ENCODE data around the gene TPX2. TPM values are rescaled to one million over a fixed set of nuclear protein-coding genes. Genes with fewer than 3 reads are reported as not detected.
A peak's percentile ranks its signal among the peaks of the same experiment; 100 is the strongest.

Gene TPX2
- total RNA-seq, 1 experiment from 2014 or later = 248 TPM

GRCh38 chr20:31822421-31823330 lies 83.6 kb downstream of the TPX2 start:
- H3K27me3 ChIP-seq (ENCODE audit: control insufficient read depth, insufficient read depth, low read length) = no peaks in the 10 kb centered on the region
- no peaks in the 10 kb centered on the region for H3K36me3 ChIP-seq (ENCODE audit: control insufficient read depth, insufficient read depth, low read length)
- no peak overlapping the region for H3K27ac ChIP-seq (ENCODE audit: low read length)
- ATAC-seq (peak; percentile 89), DNase-seq (ENCODE audit: low read depth, low spot score) (no peak)
- in situ Hi-C loops (cut with HindIII; ENCODE audit: low pct_unique_long_range_greater_than_20kb, low sequenced_read_pairs) = no loop called here
- BruUV-seq (replicated peaks) = no TSS peak
- peaks cover 12% of the 10 kb centered on the region for H3K4me1 ChIP-seq (ENCODE audit: control insufficient read depth, insufficient read depth, low read length)
- TF ChIP-seq REST (IDR thresholded peaks at IDR 0.05; ENCODE audit: insufficient read depth in 1 of 2, low read depth in 2 of 2, low read length in 1 of 2) (no peak), TCF7L2 (IDR thresholded peaks at IDR 0.05; ENCODE audit: low read depth, low read length) (no peak), CTCF (IDR thresholded peaks at IDR 0.05) (peak; percentile 100), POLR2AphosphoS5 (IDR thresholded peaks at IDR 0.05; ENCODE audit: low read depth, low read length) (peak; percentile 45), SIN3A (IDR thresholded peaks at IDR 0.05; ENCODE audit: borderline replicate concordance, insufficient read depth, low read depth, low read length) (no peak)
- ChIA-PET POLR2A (no interaction called here), CTCF (interaction anchor here (0.6 to 2.1 kb wide), 19 partner anchors 15 to 398 kb away, joined by 3 to 13 read pairs (median 4); partner anchors contain the start of gene PDRG1)
- intact Hi-C loops (cut with micrococcal nuclease; ENCODE audit: unreplicated experiment) = loop anchor here (1.0 to 5.0 kb wide), 3 partner anchors 24 to 270 kb away; no protein-coding TSS in a partner anchor
- peak overlapping the region; percentile 14 to 44 for H3K4me3 ChIP-seq (ENCODE audit: low read depth in 2 of 2, low read length in 2 of 2)
- no peaks in the 10 kb centered on the region for H3K9me3 ChIP-seq (ENCODE audit: control insufficient read depth, insufficient read depth, low read depth, low read length)

- BruUV-seq (replicated peaks) = no TSS peak
- DNase-seq (ENCODE audit: low read depth, low spot score) (no peak), ATAC-seq (peak; percentile 7; the same call in 1 of the 2 replicates)
- Histone ChIP-seq H3K9me3 (ENCODE audit: control insufficient read depth, insufficient read depth, low read depth, low read length) (no peaks in the 10 kb centered on the region), H3K4me1 (ENCODE audit: control insufficient read depth, insufficient read depth, low read length) (peaks cover 12% of the 10 kb centered on the region), H3K4me3 (ENCODE audit: low read depth in 2 of 2, low read length in 2 of 2) (no peak overlapping the region), H3K27ac (ENCODE audit: low read length) (peak overlapping the region; percentile 36; the same call in 1 of the 2 replicates), H3K27me3 (ENCODE audit: control insufficient read depth, insufficient read depth, low read length) (no peaks in the 10 kb centered on the region), H3K36me3 (ENCODE audit: control insufficient read depth, insufficient read depth, low read length) (no peaks in the 10 kb centered on the region)
- in situ Hi-C loops (cut with HindIII; ENCODE audit: low pct_unique_long_range_greater_than_20kb, low sequenced_read_pairs) (no loop called here), intact Hi-C loops (cut with micrococcal nuclease; ENCODE audit: unreplicated experiment) (loop anchor here (1.0 to 5.0 kb wide), 3 partner anchors 23 to 269 kb away; no protein-coding TSS in a partner anchor)
- no peak for TF ChIP-seq REST (IDR thresholded peaks at IDR 0.05; ENCODE audit: insufficient read depth in 1 of 2, low read depth in 2 of 2, low read length in 1 of 2)
- no peak for TF ChIP-seq CTCF (IDR thresholded peaks at IDR 0.05)
- no peak for TF ChIP-seq SIN3A (IDR thresholded peaks at IDR 0.05; ENCODE audit: borderline replicate concordance, insufficient read depth, low read depth, low read length)
- TF ChIP-seq POLR2AphosphoS5 (IDR thresholded peaks at IDR 0.05; ENCODE audit: low read depth, low read length) = no peak
- no peak for TF ChIP-seq TCF7L2 (IDR thresholded peaks at IDR 0.05; ENCODE audit: low read depth, low read length)
- POLR2A ChIA-PET = no interaction called here
- CTCF ChIA-PET = interaction anchor here (0.5 to 2.1 kb wide), 14 partner anchors 14 to 214 kb away, joined by 3 to 13 read pairs (median 6); partner anchors contain the start of gene PDRG1
Observed at GRCh38 chr20:31823360-31824124, 84.5 kb downstream of the TPX2 start.

All from Panc1 (cell line).